T follicular helper cell (primary cell): ENCODE data around the gene CASP7.

Experiments used
- DNase-seq: peaks from one replicate; pipeline ENCODE4 v3.0.0-alpha.2; 2020; ENCODE audit warnings: low read depth

The CASP7 gene

DNA sequence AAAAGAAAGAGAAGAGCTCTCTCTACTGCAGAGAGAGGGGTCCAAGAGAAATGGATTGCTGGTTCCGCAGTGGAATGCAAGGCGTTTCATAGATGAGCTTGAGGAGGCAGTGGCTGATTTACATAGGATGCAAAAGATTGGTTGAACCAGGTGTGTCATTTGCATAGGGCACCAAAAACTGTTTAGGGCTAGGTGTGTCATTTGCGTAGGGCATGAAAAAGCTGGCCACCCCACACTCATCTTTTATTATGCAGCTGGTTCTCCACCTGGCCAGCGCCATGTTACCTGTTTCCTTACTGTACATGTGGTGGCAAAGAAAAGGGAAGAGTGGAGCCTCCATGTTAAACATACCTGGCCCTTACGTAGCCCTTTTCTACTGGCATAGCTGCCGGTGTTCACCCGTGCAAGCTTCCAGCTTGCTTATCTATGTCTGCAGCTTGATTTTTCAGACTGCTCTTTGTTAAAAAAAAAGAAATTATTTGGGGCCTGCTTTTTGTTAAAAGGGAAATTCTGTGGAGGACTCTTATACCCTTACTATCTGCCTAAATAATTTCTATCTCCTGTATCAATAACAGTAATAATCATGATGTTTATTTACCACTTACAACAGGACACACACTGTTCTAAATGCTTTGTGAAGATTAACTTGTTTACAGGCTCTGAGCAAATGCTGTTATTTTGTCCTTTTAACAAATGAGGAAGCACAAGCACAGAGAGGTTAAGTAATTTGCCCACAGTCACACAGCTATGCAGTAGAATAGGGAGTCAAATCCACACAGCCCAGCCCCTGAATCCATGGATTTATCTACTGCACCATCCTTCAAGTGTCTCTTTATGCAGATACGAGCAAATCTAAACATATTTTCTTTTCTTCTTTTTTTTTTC is 33.3 kb downstream of the CASP7 start:
- no peak for DNase-seq

DNA sequence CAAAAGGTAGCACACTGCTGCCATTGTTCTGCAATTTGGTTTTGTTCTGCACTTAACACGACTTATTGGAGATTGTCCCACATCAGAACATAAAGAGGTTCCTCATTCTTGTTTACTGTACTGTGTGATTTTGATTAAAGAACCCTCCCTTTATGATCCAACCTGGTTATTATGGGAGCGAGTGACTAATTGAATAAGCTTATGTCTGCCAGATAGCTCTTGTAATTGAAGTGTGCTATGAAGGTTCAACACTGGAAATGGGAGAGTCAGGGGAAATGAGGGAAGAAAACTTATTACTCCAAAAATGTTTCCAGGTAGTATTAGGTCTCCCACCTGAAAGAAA is 33.9 kb downstream of the CASP7 start:
- no peak for DNase-seq

DNA sequence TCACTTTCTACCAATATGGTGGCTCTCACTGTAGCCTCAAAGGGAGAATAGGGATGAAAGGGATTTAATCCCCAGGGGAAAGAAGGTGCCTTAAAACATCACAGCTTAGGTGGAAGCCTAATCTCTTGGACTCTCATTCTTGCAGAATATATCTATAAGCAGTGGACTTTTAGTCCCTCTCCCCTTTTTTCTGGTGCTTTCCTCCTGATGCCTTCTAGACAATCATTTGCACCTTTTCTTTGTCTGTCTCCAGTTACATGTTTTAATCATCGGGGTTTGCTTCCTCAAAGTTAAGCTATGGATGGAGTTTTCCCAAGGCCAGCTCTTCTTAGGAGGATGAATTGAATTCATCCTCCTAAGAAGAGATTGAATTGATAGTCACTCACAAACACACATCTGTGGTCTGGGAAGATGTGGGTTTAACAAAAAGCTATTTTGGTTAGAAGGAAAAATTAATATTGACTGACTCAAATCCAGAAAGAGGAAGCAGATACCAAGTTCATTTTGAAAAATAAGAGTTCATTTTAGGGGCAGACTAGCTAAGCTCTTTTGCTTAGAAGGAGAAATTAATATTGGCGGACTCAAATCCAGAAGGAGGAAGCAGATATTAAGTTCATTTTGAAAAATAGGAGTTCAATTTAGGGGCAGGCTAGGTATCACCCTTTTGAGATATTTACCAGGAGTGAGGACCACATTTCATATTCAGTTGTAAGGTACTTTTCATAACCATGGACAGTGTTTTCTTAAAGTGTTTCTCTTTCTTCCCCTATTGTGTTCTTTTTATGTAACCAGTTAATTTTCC is 36.6 kb downstream of the CASP7 start:
- no peak for DNase-seq

DNA sequence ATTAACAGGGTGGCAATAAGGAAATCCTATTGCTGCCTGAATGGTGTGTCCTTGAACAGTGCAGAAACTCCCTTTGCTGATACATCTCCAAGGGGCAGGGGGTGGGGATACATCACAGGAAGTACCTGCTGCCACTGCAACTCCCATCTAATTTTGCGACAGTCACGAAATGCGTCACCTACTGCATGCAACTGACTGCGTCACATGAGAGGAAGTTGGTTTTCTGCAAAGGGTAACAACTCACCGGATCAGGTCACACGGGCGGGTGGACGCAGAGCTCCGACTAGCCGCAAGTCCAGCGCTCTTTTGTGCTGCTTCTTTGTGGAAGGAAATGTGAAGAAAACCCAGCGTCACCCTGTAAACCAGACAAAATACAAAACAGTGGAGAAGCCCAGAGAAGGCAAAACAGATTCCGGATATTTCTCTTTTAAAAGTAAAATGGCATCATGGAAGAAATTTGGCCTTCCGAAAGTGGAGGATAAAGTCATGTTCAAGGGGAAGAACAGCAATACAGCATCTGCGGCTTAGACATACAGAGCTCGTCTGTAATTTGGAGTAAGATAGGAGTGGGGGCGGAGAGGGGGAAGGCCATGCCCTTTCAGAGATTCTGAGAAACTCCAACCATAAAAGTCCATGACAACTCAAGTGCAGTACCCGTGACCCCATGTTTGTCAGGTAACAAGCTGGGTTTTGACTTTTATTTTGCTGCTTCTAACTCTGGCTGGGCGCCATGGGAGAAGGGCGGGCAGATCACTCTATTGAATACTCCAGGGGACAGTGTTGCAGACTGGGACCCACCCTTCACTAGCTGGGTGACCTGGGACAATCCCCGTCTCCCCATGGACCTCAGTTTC is 39.5 kb downstream of the CASP7 start:
- DNase-seq = no peak

DNA sequence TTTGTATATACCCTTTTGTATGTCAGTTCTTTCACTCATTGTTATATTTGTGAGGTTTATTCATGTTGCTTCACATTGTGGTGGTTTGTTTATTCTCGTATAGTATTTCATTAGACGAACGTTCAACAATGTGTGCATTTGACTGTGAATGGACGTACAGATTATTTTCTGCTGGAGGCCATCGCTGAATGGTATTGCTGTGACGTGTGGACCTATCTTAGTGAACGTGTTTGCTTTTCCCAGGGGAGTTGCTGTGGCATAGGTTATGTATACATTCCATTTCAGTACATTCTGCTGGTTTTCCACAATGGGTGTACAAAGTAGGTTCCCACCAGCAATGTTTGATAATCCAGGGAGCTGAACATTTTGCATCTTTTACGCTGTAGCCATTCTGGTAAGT is 40.7 kb downstream of the CASP7 start:
- DNase-seq = no peak

DNA sequence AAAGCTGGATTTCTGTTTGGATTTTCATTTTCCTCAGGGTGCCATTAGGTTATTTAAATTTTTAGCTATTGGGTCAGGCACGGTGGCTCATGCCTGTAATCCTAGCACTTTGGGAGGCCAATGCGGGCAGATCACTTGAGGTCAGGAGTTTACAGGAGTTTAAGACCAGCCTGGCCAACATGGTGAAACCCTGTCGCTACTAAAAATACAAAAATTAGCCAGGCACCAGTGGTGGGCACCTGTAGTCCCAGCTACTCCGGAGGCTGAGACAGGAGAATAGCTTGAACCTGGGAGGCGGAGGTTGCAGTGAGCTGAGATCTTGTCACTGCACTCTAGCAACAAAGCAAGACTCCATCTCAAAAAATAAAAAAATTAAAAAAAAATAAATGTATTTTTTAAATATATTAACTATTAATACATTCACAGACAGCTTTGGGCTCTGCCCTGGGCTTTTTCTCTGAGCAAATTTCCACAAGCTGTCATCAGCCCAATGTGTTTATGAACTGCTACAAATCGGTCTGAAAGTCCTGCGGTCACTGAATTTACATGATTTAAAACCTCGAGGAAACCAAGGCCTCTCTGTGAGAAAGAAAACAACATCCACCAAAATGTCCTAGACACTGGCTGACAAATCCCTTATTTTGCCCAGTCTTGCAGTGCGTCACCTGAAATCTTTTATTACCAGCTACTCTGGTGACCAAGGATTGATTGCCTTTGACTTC is 52.6 kb downstream of the CASP7 start:
- DNase-seq = no peak

DNA sequence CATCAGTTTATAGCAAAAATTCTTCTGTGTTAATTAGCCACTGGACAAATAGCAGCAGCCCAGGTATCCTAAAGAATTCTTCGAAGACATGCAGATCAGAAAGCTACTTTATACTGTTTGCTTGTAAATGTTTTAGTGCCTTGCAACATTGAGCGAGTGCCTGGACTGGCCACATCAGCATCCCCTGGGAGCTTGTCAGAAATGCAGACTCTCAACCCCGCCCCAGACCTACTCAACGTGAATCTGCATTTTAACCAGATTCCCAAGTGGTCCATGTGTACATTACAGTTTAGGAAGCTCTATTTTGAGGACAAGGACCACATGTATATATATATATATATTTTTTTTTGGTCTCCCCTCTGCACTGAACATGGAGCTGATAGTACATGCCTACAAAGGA is 53.3 kb downstream of the CASP7 start:
- DNase-seq = no peak

DNA sequence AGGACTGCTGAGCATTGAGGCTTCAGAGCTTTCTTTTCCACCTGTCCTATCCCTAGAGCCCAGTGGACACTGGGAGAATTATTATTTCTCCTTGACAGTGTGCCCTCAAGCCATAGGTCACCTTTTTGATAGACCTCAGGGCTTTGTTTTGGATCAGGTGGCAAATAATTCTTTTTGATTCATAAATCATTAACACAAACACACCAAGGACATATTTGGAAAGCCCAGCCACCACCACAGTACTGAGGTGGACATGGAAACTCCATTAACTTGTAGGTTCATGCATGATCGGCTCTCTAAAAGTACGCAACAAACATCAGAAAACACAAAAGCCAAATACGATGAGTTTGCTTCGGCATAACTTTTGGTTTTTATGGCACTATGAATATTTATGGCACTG is 53.9 kb downstream of the CASP7 start:
- DNase-seq = no peak

DNA sequence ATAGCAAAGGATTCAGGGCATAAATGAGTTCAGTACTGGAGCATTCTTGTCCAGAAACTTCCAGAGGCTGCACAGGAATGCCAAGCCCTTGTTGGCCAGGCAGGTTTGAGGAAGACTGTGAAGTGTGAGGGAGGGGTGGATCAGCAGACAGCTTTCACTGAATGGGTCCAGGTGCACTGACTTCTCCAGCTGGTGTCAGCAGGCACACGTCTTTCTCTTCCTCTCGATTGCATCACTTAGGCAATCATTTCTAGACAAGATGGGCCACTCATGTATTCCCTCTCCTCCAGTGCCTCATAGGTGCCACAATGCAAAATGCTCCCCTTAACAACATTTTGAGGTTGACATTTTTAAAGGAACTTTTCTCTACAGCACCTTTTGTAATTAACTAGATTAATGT is 56.2 kb downstream of the CASP7 start:
- no peak for DNase-seq

DNA sequence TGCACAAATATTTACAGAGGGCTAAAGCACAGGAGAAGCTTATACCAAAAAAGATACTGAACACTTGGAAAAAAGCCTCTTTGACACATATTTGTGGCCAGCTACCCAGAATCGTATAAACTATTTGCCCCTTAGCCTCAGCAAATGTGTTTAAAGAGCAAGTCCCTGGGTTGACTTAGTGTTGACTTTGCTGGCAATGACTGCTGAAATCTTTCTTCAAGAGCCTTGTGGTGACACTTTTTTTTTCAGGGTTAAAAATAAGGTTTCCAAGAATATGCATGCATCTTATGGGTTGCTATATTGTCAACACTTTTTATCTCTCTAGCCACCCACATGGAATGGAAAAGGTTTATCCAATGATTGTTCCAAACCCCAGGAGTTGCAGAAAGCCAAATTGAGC is 56.9 kb downstream of the CASP7 start:
- no peak for DNase-seq

DNA sequence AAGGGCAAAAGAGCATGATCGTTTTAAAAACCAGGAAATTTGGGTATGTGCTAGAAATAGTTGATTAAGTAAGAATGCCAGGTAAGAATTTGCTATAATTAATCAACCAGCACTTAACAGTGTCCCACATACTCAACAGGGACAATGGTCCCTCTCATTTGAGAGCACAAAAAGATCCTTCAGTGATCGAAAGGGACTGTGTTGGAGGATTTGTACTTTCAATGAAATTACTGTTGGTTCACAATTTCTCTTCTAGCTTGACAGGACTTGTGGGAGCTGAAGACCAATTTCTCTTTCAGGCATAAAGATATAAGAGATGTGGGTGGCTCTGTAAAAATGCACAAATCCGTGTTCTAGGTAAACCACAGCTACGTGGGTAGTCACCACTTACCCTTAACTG is 59.3 kb downstream of the CASP7 start:
- DNase-seq = no peak

DNA sequence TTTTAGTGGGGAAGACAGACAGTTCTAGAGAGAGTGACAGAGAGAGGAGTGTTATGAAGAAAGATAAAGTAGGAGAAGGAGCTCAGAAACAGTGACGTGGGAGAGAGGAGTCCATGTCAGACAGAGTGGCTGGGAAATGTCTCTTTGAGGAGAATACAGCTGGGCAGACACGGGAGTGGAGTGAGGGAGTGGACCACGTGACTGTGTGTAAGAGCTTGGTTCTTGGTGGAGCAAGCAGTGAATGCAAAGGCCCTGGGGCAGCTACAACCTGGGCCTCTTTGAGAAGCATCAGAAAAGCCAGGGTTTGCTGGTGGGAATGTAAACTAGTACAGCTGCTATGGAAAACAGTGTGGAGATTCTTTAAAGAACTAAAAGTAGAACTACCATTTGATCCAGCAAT is 59.9 kb downstream of the CASP7 start:
- DNase-seq = no peak

DNA sequence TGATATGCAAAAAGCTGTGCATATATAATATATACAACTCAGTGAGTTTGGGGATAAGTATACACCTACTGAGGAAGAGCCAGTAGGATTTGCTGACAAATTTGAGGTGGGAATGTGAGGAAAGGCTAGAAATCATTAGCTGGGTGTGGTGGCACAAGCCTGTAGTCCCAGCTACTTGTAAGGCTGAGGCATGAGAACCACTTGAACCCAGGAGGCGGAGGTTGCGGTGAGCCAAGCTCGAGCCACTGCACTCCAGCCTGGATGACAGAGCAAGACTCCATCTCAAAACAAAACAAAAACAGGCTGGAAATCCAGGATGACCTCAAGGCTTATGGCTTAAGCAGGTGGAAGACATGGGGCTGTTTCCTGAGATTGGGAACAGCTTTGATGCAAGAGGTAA is 61.1 kb downstream of the CASP7 start:
- no peak for DNase-seq

DNA sequence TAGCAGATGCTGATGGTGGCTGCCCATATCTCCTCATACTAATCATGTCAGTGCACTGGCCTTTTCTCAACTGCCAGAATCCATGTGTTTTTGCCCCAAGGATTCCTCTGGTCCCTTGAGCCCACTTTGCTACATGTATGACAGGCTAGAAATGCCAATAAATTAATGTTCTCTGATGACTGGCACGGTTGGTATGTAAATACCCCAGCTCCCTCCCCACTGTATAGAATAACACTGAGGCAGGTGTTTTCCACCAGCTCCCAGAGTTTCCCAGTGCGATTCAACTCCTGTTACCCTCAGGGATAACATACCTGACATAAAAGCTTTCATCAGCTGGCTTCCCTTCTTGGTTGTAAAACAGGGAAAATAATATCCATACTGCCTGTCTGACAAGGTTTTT is 62.8 kb downstream of the CASP7 start:
- DNase-seq = no peak

DNA sequence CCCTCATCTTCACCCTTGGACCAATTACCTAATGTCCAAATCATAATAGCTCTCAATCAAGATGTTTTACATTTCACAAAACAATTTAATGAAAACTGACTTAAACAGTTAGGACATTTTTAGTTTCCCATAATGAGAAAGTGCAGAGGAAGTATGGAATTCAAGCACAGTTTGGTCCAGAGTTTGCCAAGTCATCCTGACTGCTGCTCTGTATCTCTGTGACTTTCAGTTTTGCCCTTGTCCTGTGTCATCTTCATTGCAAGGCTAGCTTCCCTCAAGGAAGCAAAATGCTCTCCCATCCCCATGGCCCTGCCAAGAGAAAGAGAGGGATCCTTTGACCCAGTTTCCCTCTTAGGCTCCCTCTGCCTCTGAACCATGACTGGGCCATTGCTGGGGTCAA is 63.9 kb downstream of the CASP7 start:
- no peak for DNase-seq

DNA sequence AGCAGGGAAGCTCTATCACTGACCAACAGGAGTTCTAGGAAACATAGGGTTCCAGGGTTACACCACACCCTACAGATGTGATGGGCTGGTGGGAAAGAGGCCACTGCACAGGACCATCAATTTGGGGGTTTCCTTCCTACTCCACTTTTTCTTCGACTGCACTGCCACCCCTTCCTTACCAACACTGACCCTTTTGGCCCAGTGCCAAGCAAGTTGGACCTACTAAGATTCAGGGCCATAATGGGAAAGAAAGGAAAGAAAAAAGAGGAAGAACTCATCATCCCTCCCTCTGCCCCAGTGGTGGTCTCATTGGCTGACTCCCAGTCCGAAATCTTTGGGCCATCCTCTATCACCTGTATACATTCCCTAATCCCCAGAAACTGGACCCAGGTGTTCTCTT is 65.7 kb downstream of the CASP7 start:
- no peak for DNase-seq

DNA sequence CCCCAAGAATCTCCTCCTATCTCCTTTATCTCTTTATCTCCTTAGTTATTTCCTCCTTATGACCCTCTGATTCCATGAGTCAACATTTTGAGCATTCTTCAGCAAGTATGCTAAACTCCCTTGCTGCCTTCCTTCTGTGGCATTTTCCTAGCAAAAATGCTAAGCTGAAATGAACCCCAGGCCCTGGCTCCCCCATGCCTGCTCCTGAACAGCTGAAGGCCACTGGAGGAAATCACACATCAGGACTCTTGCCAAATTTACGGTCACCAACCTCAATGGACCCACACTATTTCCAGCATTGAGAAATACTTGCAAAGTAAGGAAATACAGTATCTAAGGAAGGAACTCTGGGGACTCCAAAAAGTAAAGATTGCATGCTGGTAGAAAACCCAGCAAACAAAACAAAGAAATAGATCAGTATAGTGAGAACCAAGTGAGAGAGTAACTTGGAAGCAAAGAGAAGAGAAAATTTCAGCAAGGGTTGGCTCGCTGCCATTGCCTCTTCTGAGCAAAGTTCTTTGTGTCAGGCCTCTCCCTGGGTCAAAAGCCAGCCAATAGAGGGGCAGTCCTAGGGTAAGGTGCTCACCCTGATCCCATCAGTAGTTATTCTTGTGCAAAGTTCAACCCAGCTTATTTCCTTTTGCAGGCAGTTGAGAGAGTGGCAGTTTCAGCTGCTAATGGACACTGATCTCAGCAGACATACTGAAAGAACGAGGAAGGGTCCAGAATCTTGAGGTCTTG is 66.7 kb downstream of the CASP7 start:
- DNase-seq = no peak

DNA sequence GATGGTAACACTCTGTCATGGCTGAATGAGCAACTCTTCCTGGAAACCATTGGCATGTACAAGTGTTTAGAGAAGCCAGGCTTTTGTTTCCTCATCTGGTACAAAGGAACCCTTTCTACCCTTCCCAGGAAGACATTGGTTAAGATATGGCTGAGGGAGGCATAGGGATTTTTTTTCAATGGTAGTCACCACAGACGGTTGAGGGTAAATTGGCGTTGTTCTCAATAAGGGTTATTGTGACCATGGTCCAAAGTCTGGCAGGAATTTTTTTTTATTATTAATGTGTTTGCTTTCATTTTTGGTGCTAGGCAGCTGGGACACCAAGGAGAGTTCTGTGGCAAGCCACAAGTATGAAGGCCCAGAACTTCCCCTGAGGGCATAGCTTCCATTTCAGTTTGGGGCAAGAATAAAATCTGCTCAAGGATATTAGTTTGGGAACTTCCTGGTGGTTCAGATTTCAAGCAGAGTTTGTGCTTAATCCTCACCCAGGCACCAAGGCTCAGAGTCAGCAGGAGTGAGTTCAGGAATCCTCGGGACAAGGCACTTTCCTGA is 71.5 kb downstream of the CASP7 start, which contains the start of gene PLEKHS1:
Gene PLEKHS1 (plus strand): TSS at position 502 of the 552 bp plus-strand sequence. CDS start 3,596 bp downstream, outside the sequence.
- DNase-seq = no peak

DNA sequence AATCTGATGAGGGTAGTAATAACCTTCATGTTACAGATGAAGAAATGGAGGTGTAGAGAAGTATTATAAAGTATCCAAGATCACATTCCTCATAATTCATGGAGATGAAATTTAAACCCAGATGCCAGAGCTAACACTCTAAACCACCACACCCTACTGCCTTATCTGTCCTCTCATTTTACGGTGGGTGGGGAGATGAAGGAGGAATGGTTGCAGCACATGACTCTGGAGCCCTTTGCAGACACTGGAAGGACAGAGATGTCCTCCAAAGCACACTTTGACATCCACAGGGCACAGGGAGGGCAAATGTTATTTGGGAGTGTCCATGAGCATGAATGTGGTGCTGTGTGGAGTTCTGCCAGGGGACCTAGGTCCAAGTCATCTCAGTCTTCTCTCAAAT is 72.8 kb downstream of the CASP7 start:
- no peak for DNase-seq

DNA sequence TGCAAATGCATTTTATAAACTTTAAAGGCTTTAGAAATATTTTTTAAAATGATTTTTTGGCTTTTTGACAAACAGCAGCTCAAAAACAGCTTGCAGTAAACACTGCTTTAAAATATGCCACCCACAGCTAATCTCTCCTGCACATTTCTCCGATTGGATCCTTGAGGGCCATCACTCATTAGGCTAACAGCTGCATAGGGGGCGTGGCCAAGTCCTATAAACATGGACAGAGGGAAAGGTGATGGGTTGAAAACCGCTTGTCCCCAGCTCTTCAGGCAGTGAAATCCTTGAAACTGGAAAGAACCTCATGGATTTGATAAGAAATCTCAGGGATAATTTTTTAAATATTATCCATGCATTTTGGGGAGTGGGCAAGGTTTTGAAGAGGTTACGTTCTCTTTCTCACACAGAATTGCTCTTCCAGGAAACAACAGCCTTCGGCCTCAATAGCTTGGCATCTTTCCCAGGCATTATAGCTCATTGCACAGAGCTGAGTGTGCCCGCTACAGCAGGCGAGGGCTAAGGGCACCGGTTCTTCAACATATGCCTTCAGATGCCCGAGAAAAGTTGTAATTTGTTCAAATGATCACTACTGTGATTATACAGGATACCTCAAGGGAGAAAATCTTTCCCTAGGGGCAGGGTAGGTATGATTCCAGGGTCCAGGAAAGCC is 73.4 kb downstream of the CASP7 start:
- DNase-seq = no peak
